NB4 (cell line): Measurements from ENCODE around the gene ADAP1.

Experiments used
- DNase-seq: peaks from one replicate; pipeline ENCODE4 v3.0.0; 2010; ENCODE audit warnings: low read depth
- H3K4me3 ChIP-seq: one replicate; pipeline ENCODE4 v1.5.1; 2011; ENCODE audit warnings: mild to moderate bottlenecking, low read depth, low read length, moderate library complexity
- CTCF ChIP-seq: IDR thresholded peaks from one replicate; pipeline ENCODE4 v1.5.1; 2012; ENCODE audit warnings: low read depth, low read length
- MYC ChIP-seq: IDR thresholded peaks from 2 replicates; pipeline ENCODE4 v1.6.1; 2011; ENCODE audit warnings: low read depth, low read length
- POLR2A ChIP-seq: IDR thresholded peaks from 2 replicates; pipeline ENCODE4 v1.6.1; 2011; ENCODE audit warnings: mild to moderate bottlenecking; ENCODE audit not compliant: insufficient read length; ENCODE audit errors: extremely low read depth
- TF ChIP-seq, protein P1 (sequence below): IDR thresholded peaks from 2 replicates; pipeline ENCODE4 v1.6.1; 2011; ENCODE audit warnings: low read depth, low read length

Gene ADAP1

GRCh38 chr7:895451-896052 lies 58.9 kb downstream of the ADAP1 start:
- no peak for DNase-seq
- H3K4me3 ChIP-seq: no peak overlapping the region
- TF ChIP-seq MYC (no peak), POLR2A (no peak), CTCF (no peak)
- TF ChIP-seq, protein P1, sequence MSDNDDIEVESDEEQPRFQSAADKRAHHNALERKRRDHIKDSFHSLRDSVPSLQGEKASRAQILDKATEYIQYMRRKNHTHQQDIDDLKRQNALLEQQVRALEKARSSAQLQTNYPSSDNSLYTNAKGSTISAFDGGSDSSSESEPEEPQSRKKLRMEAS: no peak

- DNase-seq: no peak
- TF ChIP-seq MYC: no peak
- TF ChIP-seq, protein P1: no peak
- no peak for TF ChIP-seq POLR2A
- TF ChIP-seq CTCF: no peak
- no peak overlapping the region for H3K4me3 ChIP-seq
Measured at GRCh38 chr7:894927-895450, 59.5 kb downstream of the ADAP1 start.

DNA sequence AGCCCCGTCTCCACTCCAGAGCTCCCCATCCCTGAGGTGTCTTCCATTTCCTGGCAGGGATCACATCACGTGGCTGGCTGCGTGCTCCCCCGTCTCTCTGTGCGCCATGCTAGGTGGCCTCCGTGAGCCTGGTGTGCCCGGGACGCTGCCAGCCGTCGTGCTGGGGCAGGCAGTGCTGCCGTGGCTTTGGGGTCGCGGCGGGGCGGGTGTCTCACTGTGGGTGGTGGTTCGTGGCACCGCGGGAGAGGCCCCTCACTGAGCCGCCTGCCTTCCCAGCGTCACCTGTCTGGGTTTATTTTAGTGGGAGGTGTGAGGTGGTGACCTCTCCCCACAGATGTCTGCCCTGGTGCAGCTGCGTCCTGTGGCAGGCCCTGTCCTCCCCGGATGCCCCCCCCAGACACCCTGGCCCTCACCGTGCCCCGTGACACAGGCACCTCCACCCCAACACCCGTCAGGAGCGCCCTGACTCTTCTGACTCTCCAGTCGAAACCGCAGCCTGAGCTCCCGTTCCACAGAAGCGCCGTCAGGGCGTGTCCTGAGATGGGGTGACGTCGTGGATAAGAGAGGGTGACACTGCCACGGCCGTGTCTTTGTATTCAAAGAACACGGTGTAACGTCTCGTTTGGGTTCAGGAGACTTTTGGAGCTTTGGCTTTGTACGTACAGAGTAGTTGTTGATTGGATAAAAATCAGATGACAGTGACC lies 60.2 kb downstream of the ADAP1 start:
- DNase-seq: no peak
- TF ChIP-seq, protein P1: no peak
- TF ChIP-seq POLR2A (no peak), MYC (no peak), CTCF (no peak)
- no peak overlapping the region for H3K4me3 ChIP-seq

GRCh38 chr7:893686-894085 lies 60.8 kb downstream of the ADAP1 start:
- H3K4me3 ChIP-seq: no peak overlapping the region
- no peak for DNase-seq
- TF ChIP-seq MYC: no peak
- TF ChIP-seq, protein P1: no peak
- no peak for TF ChIP-seq POLR2A
- TF ChIP-seq CTCF: no peak

DNA sequence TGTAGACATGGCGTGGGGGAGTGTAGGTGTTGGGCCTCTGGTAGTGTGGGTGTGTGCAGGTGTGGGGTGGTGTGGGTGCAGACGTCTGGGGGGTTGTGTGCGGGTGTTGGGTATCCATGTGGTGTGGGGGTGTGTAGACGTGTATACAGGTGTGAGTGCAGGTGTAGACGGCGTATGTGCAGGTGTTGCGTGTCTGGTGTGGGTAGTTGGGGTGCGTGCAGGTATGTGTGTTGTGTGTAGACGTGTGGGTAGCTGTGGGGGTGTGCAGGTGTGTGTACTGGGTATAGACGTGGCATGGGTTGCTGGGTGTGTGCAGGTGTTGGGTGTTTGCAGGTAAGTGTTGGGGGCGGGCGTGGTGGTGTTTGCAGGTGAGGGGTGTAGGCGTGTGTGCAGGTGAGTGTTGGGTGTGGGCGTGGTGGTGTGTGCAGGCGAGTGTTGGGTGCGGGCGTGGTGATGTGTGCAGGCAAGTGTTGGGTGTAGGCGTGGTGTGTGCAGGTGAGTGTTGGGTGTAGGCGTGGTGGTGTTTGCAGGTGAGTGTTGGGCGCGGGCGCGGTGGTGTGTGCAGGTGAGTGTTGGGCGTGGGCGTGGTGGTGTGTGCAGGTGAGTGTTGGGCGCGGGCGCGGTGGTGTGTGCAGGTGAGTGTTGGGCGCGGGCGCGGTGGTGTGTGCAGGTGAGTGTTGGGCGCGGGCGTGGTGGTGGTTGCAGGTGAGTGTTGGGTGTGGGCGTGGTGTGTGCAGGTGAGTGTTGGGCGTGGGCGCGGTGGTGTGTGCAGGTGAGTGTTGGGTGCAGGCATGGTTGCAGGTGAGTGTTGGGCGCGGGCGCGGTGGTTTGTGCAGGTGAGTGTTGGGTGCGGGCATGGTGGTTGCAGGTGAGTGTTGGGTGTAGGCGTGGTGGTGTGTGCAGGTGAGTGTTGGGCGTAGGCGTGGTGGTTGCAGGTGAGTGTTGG lies 61.6 kb downstream of the ADAP1 start:
- DNase-seq: no peak
- TF ChIP-seq CTCF (no peak), POLR2A (no peak), MYC (no peak)
- TF ChIP-seq, protein P1: no peak
- no peak overlapping the region for H3K4me3 ChIP-seq
